ENCODE data around the gene LRRC17. TPM values are rescaled to one million over a fixed set of nuclear protein-coding genes. Genes with fewer than 3 reads are reported as not detected.
A peak's percentile ranks its signal among the peaks of the same experiment; 100 is the strongest.

Gene LRRC17
- total RNA-seq, 1 donor from 2014 or later, result 10.6 TPM

- no peak for DNase-seq (ENCODE audit: low spot score)
Observed at GRCh38 chr7:102988631-102989560, 76.1 kb downstream of the LRRC17 start.

GRCh38 chr7:102990642-102991041, 77.8 kb downstream of the LRRC17 start:
- DNase-seq (ENCODE audit: low spot score), result no peak

- no peak for DNase-seq (ENCODE audit: low spot score)
Observed at GRCh38 chr7:102991077-102991539, 78.3 kb downstream of the LRRC17 start.

GRCh38 chr7:102991540-102992214, 78.9 kb downstream of the LRRC17 start:
- peak; percentile 70 for DNase-seq (ENCODE audit: low spot score)

- no peak for DNase-seq (ENCODE audit: low spot score)
Observed at GRCh38 chr7:102992509-102992937, 79.7 kb downstream of the LRRC17 start.

GRCh38 chr7:102992938-102993717, 80.3 kb downstream of the LRRC17 start:
- DNase-seq (ENCODE audit: low spot score), result peak; percentile 33

- DNase-seq (ENCODE audit: low spot score), result no peak
Observed at GRCh38 chr7:102993718-102994029, 80.9 kb downstream of the LRRC17 start.

GRCh38 chr7:102994567-102994966, 81.8 kb downstream of the LRRC17 start:
- DNase-seq (ENCODE audit: low spot score), result no peak

Other genes with a start within 250 kb of the LRRC17 start
- 12.6 TPM for gene POLR2J2, start 241.3 kb upstream of the LRRC17 start, total RNA-seq
- gene FAM185A, start 164.0 kb upstream of the LRRC17 start, total RNA-seq, result 12.6 TPM
- gene FBXL13, start 161.8 kb downstream of the LRRC17 start, total RNA-seq, result 2.5 TPM
- 39.7 TPM for gene ARMC10, start 162.1 kb downstream of the LRRC17 start, total RNA-seq
- 58.2 TPM for gene NAPEPLD, start 236.1 kb downstream of the LRRC17 start, total RNA-seq

Data from mucosa of gallbladder (tissue), 1 donor.